GM21390 (cell line): ENCODE data around the gene DVL1.

Experiments used
- ATAC-seq: cut with Tn5 transposase; IDR thresholded peaks from one replicate; pipeline ENCODE4 v1.9.1; 2021; ENCODE audit not compliant: unreplicated experiment

The DVL1 gene

GRCh38 chr1:1312450-1313314 is 36.5 kb downstream of the DVL1 start:
- ATAC-seq = no peak

- ATAC-seq = no peak
These were observed 37.8 kb downstream of the DVL1 start for GRCh38 chr1:1311107-1312104.

GRCh38 chr1:1310476-1311053 is 38.7 kb downstream of the DVL1 start:
- no peak for ATAC-seq

GRCh38 chr1:1310109-1310385 is 39.2 kb downstream of the DVL1 start:
- ATAC-seq = no peak

- no peak for ATAC-seq
These were observed 39.7 kb downstream of the DVL1 start for GRCh38 chr1:1309251-1310108.

GRCh38 chr1:1308756-1309250 is 40.4 kb downstream of the DVL1 start:
- peak; percentile 5 for ATAC-seq

GRCh38 chr1:1307923-1308755 is 41.1 kb downstream of the DVL1 start, which contains the start of the genes ACAP3 and PUSL1:
TSS of gene ACAP3 (minus strand) at chr1:1307930. CDS start at chr1:1307815, 115 bp downstream.
TSS of gene PUSL1 (plus strand) at chr1:1308597. CDS start at chr1:1308644, 47 bp downstream.
- peak; percentile 57 for ATAC-seq

GRCh38 chr1:1307261-1307922 is 41.8 kb downstream of the DVL1 start:
- peak; percentile 3 for ATAC-seq

GRCh38 chr1:1306661-1307260 is 42.5 kb downstream of the DVL1 start:
- no peak for ATAC-seq

- ATAC-seq = no peak
These were observed 43.1 kb downstream of the DVL1 start for GRCh38 chr1:1306070-1306660.

- no peak for ATAC-seq
These were observed 43.7 kb downstream of the DVL1 start for GRCh38 chr1:1305300-1306069.

- ATAC-seq = no peak
These were observed 44.6 kb downstream of the DVL1 start for GRCh38 chr1:1304331-1305299.

- no peak for ATAC-seq
These were observed 45.5 kb downstream of the DVL1 start for GRCh38 chr1:1303736-1304135.

- no peak for ATAC-seq
These were observed 46.2 kb downstream of the DVL1 start for GRCh38 chr1:1302951-1303509.

GRCh38 chr1:1302006-1302430 is 47.2 kb downstream of the DVL1 start:
- no peak for ATAC-seq

- no peak for ATAC-seq
These were observed 48.9 kb downstream of the DVL1 start for GRCh38 chr1:1300352-1300739.
